Retina (tissue), 1 donor: ENCODE data around the gene B4GALT3.

Experiments
- DNase-seq: peaks from one replicate; pipeline ENCODE4 v3.0.0-alpha.2; 2016

The B4GALT3 gene

GRCh38 chr1:161185732-161186311 is 8.5 kb upstream of the B4GALT3 start:
- no peak for DNase-seq

DNA sequence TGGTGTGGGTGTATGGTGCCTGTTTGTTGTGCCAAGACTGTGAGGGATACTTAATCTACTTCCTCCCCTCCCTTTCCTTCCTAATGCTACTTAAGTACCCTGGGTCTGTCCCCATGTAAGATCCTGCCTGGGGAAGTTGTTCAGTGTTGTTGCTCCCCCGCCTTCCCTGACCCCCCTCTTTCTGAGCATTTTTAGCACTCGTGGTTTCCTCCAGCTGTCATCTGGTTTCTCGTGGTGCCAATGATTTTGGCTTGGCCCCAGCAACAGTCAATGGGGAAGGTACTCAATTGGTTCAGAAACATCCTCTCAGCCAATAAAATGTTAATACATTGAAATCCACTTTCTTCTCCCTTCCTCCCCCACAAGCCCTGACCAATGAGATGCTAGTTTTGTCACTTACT is 8.0 kb upstream of the B4GALT3 start:
- no peak for DNase-seq

GRCh38 chr1:161182214-161182613 is 4.9 kb upstream of the B4GALT3 start:
- DNase-seq, result no peak

DNA sequence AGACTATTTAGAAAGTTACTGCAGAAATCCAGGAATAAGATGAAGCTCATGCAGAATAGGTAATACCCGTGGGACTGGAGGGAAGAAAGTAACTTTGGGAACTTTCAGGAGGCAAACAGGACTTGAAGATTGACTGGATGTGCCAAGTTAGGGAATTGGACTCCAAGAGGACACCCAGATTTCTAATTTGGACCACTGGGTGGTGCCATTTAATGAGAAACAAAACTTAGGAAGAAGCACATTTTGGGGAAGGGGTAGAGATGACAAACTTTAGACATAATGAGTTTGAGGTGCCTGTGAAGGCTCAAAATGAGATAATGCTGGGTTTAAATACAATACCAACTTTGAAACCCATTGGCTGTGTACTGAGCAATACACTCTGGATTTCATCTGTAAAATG is 3.3 kb upstream of the B4GALT3 start:
- DNase-seq, result no peak

DNA sequence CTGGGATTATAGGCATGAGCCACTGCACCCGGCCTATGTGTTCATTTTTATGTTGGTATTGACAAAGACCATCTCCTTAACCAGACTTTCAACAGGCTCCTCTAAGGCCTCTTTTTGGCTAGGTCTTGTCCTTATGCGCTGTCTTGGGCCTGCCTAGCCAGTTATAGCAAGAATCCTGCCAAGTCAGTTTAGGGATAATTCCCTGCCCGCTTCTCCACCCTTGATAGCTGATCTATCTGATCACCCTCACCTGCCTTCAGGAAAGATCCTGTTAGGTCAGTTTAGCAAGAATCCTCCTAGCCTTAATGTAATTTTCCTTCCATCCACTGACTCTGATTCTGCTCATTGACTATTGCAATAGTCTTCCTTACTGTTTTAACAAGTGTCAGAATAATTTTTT is 2.4 kb upstream of the B4GALT3 start:
- DNase-seq, result no peak

DNA sequence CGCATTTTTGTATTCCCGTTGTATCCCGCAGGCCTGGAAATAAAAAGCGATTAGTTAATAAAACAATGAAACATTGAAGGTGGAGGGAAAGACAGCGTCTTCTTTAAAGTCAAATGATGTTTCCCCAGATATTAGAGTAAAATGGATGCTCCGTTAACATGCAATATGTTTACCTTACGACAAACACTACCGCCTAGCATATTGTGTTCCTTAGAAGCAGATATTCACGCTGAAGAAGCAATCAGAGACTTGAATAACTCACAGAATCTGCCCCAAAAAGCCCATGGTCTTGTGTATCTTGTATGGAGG is 583 bp upstream of the B4GALT3 start:
- DNase-seq, result no peak

DNA sequence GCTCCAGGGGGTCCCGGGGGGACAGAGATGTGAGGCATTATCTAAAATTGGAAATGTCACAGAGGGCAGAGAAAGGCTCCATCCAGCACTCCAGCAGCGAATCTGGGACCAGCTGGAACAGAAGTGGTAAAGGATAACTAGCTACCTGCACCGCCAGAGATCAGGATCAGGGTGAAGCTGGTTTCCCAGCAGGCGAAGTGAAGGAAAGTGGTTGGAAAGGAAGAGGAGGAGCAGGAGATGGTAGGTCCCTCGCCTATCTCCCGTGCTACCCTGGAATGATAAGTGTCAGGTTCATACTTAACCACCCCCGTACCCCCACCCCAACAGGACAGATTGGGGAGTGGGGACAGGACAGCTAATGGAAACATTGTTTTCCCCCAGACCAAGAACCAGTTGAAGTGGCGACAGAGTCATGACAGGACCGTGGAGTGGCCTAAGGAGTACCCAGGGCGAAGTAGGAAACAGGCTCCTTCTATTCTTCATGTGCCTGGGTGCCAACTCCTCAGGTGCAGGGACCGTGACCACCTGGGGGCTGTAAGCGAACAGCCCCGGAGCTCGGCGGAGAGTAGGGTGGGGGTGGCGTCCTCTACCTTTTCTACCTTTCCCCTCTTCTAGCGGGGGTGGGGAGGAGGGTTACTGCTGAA is 717 bp downstream of the B4GALT3 start:
- peak; percentile 6 for DNase-seq

DNA sequence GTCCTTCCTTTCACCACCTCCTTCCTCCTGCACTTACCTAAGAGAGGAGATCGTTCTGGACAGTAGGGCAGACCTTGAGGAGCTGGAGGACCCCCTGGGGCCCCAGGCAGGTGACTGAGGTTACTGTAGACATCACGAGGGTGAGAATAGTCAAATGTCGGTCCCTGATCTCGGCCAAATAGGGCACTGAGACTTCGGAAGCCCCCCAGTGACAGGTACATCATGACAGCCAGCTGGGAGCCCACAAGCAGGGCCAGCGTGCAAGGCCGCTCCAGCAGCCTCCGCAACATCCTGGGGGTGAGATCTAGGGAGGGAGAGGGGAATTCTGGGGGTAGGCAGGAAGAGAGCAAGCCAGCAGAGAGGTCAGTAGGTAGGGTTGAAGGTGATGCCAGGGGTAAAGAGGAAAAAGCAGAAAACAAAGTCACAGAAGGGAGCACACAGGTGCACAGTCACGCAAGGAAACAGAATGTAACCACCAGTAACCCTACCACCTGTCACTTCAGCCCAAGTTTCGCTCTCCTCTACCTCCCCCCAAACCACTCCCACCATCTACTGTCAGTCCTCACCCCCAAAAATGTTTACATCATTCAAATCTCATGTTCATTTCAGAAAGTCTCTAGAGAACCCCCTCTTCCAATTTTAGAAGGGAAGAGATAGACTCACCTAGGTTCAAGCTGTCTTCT is 1.4 kb downstream of the B4GALT3 start:
- no peak for DNase-seq

DNA sequence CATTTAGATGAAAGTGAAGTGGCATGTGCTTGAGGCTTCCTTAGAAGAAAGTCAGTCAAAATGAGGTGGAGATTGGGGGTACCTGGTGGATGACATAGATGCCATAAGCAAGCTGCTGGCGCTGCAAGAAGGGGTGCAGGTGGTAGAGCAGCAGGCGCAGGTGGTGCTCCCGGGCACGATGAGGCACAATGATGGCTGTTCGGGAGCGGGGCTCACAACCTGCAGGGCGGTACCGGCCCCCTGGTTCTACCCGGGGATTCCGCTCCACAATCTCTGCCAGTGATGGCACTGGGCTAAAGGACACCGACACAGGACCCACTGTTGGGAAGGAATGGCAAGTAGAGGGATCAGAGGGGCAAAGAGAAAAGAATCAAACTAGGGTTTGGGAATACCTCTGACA is 2.4 kb downstream of the B4GALT3 start:
- DNase-seq, result no peak

GRCh38 chr1:161173711-161174110 is 3.6 kb downstream of the B4GALT3 start:
- no peak for DNase-seq

DNA sequence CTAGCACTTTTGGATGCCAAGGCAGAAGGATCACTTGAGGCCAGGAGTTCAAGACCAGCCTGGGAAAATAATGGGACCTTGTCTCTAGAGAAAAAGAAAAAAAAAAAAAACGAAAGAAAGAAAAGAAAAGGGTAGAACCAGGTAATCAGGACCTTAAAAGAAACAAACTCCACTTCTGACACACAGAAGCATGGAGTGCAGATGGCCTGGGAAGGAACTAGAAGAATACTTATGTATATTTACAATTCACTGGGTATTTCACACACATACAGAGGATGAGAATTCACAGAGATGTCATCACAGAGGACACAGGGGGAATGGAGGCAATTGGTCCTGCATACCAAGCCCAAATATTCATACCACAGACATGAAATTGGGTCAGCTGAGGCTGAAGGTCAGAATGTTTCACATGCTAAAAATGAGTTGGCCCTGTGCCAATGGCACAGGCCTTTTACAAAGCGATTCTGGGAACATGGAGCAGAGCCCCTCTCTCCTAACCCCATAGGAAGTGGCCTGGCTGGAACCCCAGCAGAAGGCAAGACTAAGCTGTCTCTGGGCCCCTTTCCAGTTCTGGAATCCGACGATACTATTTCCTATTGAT is 4.4 kb downstream of the B4GALT3 start:
- DNase-seq, result no peak

DNA sequence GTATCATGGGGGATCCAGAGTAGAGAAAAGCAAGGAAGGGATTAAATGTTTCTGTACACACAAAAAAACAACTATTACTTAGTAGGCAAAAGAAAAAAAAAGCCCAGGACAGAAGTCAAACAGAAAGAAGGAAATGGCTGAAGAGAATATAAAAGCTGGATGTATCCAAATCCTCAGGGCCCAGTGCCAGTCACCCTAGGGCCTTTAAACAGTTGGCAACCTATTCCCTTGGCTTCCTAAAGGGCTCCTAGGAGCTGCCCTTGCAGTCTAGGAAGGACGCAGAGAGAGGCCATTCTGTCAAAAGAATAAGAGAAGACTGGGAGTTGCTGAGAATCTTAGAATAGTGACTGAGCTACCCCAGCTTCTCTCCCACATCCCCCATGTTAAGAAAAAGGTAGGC is 5.0 kb downstream of the B4GALT3 start:
- no peak for DNase-seq

- no peak for DNase-seq
Observed at GRCh38 chr1:161171696-161172095, 5.6 kb downstream of the B4GALT3 start.

DNA sequence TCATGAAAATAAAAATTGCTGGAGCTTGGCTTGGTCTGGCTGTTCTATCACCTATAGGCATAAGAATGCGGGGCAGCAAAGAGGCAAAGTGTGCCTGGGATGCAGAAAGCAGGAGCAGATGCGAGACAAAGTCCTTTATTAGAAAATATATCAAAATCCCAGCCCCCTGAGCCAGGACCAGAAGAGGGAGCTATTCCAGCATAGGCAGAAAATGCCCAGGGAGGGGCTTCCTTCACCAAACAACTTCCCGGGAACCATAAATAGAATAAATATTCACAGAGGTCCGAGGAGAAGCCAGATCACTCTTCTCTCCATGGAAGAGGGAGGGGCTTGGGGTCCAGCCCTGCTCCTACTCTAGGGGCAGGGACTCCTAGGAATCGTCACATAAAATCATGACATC is 6.1 kb downstream of the B4GALT3 start:
- DNase-seq, result no peak

- no peak for DNase-seq
Observed at GRCh38 chr1:161168906-161169305, 8.4 kb downstream of the B4GALT3 start.

DNA sequence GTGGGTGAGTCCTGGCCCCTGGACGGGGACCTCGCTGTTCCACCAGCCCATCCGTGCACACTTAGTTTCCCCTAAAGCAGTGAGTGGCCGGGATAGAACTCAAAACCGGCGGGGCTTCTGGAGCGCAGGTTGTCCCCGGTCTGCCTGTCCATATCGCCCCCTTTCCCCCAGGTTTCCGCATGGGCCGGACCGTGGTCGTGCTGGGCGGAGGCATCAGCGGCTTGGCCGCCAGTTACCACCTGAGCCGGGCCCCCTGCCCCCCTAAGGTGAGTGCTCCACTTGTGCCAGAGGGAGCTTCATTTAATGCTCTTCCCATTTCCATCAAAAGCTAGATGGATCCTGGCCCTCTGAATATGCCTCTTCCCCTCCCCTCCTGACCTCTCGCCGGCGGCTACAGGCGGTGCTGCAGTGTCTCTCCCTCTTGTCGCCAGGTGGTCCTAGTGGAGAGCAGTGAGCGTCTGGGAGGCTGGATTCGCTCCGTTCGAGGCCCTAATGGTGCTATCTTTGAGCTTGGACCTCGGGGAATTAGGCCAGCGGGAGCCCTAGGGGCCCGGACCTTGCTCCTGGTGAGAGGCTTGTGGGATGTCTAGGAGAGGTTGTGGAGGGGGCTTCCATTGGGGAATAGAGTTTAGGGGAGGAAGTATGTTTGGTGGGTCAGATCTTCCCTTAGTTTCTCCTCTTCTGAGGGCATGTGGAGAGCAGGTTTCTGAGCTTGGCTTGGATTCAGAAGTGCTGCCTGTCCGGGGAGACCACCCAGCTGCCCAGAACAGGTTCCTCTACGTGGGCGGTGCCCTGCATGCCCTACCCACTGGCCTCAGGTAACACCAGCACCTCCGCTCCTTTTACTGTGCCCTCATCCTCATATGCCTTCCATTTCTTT is 10.4 kb downstream of the B4GALT3 start:
- no peak for DNase-seq

- peak; percentile 95 for DNase-seq
Observed at GRCh38 chr1:161165742-161166668, 11.3 kb downstream of the B4GALT3 start, which contains the start of gene PPOX. Gene PPOX (plus strand): TSS chr1:161166426. CDS start chr1:161166848, 422 bp downstream.

DNA sequence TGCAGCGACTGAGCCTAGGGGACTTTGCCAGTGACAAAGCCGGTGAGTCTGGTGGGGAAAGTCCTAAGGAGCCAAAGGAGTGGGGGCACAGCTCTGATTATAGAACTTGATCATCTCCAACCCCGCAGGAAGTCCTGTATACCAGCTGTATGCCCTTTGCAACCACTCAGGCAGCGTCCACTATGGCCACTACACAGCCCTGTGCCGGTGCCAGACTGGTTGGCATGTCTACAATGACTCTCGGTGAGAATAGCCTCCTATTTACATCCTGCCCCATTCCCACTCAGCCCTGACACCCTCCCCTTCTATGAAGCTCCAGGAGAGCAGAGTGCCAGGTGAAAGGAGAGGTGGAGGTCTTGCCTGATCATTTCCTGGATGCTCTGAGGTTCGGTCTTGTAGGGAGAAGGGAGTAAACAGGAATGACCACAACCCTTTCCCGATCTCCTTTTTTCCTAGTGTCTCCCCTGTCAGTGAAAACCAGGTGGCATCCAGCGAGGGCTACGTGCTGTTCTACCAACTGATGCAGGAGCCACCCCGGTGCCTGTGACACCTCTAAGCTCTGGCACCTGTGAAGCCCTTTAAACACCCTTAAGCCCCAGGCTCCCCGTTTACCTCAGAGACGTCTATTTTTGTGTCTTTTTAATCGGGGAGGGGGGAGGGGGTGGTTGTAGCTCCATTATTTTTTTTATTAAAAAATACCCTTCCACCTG is 12.3 kb downstream of the B4GALT3 start:
- DNase-seq, result no peak

DNA sequence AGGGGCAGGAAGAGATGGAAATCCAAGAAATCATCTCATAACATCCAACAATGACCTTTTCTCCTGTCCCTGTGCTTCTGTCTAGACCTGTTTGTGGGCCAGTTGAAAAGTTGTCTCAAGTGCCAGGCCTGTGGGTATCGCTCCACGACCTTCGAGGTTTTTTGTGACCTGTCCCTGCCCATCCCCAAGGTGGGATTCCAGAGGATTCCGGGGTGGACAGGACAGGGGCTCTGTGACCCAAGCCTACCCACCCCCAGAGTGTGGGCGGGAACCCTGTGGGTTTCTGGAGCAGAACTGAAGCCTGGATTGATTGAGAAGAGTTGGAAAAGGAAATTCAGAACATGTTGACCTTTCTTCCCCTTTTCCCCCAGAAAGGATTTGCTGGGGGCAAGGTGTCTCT is 13.5 kb downstream of the B4GALT3 start:
- DNase-seq, result no peak

- DNase-seq, result no peak
Observed at GRCh38 chr1:161162806-161163205, 14.5 kb downstream of the B4GALT3 start.

DNA sequence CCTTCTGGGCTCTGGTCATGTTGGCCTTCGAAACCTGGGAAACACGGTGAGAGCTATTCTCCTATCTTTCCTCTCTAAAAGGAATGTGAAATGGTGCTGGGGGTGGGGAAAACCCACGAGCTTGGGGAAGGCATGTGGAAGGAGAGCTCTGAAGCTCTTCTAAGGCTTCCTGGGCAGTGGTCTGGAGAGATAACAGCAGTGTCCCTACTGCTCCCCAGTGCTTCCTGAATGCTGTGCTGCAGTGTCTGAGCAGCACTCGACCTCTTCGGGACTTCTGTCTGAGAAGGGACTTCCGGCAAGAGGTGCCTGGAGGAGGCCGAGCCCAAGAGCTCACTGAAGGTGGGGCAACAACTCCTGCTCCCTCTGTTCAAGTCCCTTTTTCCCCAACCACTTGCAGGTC is 15.3 kb downstream of the B4GALT3 start:
- no peak for DNase-seq
